HFF-Myc (cell line): ENCODE data around the gene CPLX1.
A peak's percentile ranks its signal among the peaks of the same experiment; 100 is the strongest.

ENCODE experiments used
- DNase-seq: peaks from one replicate; pipeline ENCODE4 v3.0.0-alpha.2; 2011; ENCODE audit warnings: low read depth; ENCODE audit errors: extremely low read depth
- H3K4me3 ChIP-seq: replicated peaks from 2 replicates; pipeline ENCODE4 v1.5.1; 2011; ENCODE audit warnings: low read depth, mild to moderate bottlenecking, control low read depth, low read length
- CTCF ChIP-seq: IDR thresholded peaks from 2 replicates; pipeline ENCODE4 v1.5.1; 2012; ENCODE audit warnings: mild to moderate bottlenecking, low read depth, low read length, control low read depth; ENCODE audit errors: missing control alignments

CPLX1 gene

GRCh38 chr4:829761-830600 lies 4.1 kb upstream of the CPLX1 start:
- no peak for DNase-seq
- TF ChIP-seq CTCF = no peak
- H3K4me3 ChIP-seq = no peak overlapping the region

GRCh38 chr4:829291-829690 lies 3.4 kb upstream of the CPLX1 start:
- no peak for TF ChIP-seq CTCF
- H3K4me3 ChIP-seq = no peak overlapping the region
- no peak for DNase-seq

GRCh38 chr4:828641-829271 lies 2.8 kb upstream of the CPLX1 start:
- DNase-seq = no peak
- no peak overlapping the region for H3K4me3 ChIP-seq
- TF ChIP-seq CTCF = peak; percentile 15

- no peak for DNase-seq
- no peak for TF ChIP-seq CTCF
Observed at GRCh38 chr4:827209-828081, 1.5 kb upstream of the CPLX1 start.

GRCh38 chr4:826508-827208 lies 729 bp upstream of the CPLX1 start:
- H3K4me3 ChIP-seq = no peak overlapping the region
- DNase-seq = no peak
- TF ChIP-seq CTCF = no peak

More at GRCh38 chr4:827209-828081, 1.5 kb upstream of the CPLX1 start:
- no peak overlapping the region for H3K4me3 ChIP-seq
